Measurements from ENCODE around the gene THSD7A.

Gene THSD7A
- 0 to 0.32 (median 0.08) reads per million in 18 experiments for total RNA-seq

- DNase-seq, result peak in 1 of 2 donors; percentile 24
Observed at GRCh38 chr7:11831736-11832495, at the start of gene THSD7A. THSD7A (minus strand) TSS chr7:11832198; CDS start chr7:11831946, 252 bp downstream.

DNA sequence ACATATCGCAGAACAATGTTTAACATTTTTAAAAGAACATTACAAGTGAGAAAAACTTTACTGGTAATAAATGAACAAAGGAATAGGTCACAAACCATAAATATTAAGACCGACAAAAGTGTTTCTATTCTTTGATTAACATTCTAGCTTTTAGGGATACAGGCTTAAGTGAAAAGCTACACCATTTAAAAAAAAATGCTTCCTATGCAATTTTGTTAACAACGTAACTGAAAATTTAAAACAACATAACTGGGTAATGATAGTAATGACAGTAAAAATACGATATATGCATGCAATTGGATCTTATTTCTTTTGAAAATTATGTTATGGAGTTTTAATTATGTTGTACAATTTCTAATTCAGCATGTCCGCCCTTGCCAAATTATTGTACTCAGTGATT is 49.7 kb upstream of the THSD7A start:
- DNase-seq, result no peak

DNA sequence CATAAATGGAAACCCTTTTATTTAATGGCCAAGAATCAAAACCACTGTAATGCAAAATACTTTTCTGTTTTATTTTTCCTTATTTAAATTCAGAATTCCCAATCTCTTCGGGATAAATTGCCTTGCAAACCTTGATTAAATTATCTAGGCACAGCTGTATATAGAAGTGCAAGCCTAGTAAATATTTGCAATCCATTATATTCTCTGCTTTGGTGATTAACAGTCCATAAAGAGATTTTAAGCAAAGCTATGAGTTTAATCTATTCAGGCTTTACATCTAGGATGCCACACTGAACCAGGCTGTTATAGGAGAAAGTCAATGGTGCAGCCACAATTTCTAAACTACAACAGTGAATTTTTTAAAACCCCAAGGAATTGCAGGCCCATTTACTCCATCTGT is 43.6 kb upstream of the THSD7A start:
- no peak for DNase-seq

GRCh38 chr7:11865671-11866070 is 33.7 kb upstream of the THSD7A start:
- no peak for DNase-seq

DNA sequence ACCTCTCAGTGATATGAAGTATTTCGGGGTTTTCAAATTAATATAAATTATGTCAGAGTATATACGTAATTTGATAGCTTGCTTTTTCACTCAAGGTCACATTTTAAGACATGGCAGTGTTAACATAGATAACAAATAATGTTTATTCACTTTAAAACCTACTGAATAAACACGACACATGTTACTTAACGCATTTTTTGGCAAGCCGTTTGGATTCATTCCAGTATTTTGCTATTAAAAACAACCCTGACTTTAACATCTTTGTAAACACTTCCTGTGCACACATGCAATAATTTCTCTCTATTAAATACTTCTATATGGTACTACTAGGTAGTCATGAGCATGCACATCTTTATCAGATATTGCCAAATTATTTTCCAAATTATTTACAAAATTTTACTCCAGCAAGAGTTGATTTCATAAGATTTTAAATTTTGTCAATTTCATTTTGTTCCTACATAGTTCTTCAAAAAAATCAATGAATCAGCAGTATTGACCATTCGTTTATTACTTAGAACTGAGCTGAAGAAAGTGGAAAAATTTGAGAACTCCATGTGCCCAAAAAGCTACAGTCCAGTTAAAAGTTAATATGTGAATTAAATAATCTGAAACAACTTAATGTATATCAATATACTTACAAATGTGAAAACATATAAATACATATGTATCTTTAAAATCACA is 26.8 kb upstream of the THSD7A start:
- DNase-seq, result no peak

- no peak for DNase-seq
Observed at GRCh38 chr7:11858026-11858425, 26.0 kb upstream of the THSD7A start.

- no peak for DNase-seq
Observed at GRCh38 chr7:11848251-11848650, 16.3 kb upstream of the THSD7A start.

- DNase-seq, result no peak
Observed at GRCh38 chr7:11847336-11847735, 15.3 kb upstream of the THSD7A start.

DNA sequence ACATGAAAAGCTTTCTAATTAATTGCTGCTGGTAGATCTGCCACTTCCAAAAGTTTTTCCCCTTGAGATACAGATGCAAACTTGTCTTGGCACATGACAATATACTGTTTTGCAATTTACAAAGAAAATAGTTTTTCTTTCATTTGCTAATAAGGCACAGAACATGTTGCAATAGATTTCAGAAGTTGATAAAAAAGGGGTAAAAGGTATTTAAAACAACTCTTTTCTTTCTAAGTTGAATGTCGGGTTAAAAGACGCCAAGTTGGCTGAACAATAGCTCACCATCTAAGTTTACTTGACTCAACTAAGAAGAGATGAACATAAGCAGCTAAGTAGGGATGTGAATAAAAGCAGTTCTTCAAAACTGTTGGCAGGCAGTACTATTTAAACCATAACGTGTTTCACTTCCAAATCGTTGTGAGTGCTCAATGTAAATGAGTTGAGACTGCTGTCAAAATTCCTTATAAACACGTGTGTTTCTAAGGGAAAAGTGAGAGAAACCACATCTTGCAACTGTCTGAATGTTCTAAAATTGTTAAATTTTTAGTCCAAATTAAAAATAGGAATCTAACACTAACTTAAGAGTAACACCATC is 14.5 kb upstream of the THSD7A start:
- no peak for DNase-seq

DNA sequence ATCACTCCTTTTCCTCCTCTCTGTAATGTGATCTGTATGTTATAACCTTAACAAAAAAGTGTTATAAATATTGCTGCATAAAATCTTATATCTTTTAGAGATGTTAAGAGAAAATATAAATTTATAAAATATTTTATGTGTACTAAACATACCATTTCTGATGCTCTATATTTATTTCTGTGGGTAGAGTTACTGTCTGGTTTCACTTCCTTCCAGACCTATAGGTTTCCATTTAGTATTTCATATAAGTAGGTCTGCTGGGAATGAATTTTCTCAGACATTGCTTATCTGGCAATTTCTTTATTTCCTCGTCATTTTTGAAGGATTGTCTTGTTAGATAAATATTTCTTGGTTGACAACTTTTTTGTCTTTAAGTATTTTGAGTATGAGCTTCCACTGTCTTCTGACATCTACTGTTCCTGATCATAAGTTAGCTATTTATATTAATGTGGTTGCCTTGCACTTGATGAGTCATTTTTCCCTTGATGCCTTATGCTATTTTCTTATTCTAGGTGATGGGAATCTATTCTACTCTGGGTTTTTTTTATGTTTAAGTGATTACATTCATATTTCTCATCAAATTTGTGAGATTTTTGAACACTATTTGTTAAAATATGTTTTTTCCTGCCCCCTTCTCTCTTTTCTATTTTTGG is 11.2 kb upstream of the THSD7A start:
- DNase-seq, result no peak

DNA sequence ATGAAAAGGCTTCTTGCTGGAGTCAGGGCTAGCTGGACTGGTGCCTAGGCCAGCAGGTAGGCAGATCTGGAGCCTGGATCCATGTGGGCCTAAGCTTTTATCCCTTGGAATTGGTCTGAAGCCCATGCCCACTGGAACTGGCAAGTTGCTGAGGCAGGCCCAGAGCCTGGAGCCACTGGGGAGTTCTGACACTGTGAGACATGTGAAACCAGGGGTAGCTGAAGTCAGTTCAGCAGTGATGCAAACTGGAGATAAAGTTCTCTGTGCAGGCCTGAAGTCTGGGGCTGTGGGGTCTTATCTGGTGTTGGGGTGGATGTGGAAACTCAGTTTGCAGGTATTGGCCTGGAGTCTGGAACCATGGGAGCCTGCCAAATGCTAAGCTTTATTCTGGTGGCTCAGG is 9.7 kb upstream of the THSD7A start:
- DNase-seq, result no peak

- DNase-seq, result no peak
Observed at GRCh38 chr7:11835260-11835659, 3.3 kb upstream of the THSD7A start.

DNA sequence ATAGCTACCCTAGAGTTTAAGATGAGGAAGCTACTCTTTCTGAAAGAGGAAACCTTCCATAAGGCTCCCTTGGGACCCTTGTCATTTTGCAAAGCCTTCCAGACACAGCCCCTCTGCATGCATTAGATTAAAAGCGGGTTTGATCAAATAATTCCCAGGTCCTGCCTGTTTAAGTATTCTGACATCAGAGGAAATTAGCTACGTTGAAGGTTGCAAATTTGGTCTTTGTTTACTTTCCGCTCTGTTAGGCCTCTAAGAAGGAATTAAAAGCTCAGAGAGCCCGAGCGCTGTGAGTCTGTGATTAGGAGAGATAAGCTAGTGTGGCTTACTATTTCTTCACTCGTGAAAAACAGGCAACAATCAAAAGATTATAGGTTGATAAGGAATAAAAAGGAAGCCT is 1.4 kb upstream of the THSD7A start:
- DNase-seq, result no peak

DNA sequence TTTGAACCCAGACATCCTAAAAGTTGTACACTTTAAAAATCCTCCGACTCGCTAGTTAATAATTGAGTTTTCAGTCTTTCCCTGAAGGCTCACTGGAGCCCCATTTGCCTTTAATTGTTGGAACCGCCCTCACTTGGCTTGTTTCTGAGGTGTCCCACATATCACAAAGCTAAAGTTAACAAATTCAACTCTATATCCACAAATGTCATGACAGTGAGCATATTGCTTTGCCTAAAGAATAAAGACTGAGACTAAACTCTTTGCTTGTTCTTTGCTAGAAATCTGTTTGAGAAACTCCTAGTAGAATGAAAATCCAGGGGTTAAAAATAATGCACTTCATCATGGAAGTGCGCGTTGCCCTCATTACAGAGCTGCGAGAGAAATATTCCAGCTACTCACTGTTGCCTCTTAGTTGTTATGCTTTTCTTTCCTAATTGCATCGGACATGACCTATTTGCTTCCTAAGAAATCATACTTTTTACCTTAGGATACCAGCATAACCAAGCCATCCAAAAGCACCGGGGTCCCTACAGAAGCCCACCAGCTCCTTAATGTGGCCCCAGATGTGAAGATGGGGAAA is 752 bp downstream of the THSD7A start:
- no peak for DNase-seq

- DNase-seq, result no peak
Observed at GRCh38 chr7:11830582-11831155, 1.3 kb downstream of the THSD7A start.

- no peak for DNase-seq
Observed at GRCh38 chr7:11829954-11830353, 2.0 kb downstream of the THSD7A start.

- no peak for DNase-seq
Observed at GRCh38 chr7:11819947-11820346, 12.1 kb downstream of the THSD7A start.

DNA sequence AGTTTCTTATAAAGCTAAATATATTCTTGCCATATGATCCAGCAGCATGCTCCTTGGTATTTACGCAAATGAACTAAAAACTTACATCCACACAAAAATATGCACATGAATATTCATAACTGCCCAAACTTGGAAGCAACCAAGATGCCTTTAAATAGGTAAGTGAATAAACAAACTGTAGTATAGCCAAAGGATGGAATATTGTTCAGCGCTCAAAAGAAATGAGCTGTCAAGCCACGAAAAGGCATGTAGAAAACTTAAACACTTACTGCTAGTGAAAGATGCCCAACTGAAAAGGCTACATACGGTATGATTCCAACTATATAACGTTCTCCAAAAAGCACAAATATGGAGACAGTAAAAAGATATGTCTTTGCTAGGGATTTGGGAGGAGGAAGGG is 12.7 kb downstream of the THSD7A start:
- no peak for DNase-seq

DNA sequence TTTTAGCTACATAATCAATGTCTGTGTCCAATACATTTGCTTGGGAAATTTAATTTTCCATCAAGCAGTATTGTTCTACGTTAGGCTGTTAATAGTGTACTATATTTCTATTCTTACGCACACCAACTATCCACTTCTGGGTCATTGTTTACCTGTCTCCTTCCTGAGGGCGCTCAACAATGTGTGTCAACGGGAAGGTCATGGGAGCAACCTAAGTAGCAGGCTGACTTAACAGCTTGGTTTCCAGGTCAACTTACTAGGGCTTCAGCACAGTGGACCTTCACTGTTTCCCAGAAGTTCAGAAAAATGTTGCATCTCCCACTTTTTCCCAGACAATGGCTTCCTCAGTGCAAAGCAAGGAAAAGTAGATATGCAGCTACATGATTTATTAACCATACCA is 13.7 kb downstream of the THSD7A start:
- no peak for DNase-seq

DNA sequence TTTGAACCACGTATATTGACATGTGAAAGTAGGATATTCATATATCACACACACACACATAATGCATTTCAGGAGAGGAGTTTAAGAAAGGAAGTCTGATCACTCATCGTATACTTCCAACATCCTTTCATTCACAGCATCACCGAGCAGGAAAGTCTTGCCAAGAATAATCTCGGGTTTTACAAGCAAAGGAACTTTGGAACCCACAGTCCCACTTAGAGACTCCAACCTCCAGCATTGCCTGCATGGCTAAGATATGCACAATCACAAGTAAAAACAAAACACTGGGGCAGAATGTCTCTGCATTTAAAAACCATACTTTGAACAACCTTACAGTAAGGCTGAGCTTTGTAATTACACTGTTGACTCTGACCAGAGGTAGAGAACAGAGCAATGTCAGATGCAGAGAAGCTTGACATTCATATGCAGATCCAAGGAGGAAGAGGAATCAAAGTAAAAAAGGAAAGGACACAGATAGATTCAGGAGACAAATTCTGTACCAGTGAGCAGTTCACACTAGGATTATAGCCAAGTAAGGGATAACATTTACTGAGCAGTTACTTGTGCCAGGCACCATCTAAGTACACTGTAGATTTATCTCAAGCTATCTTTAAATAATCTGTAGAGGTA is 14.8 kb downstream of the THSD7A start:
- DNase-seq, result no peak

GRCh38 chr7:11811709-11812108 is 20.3 kb downstream of the THSD7A start:
- no peak for DNase-seq

DNA sequence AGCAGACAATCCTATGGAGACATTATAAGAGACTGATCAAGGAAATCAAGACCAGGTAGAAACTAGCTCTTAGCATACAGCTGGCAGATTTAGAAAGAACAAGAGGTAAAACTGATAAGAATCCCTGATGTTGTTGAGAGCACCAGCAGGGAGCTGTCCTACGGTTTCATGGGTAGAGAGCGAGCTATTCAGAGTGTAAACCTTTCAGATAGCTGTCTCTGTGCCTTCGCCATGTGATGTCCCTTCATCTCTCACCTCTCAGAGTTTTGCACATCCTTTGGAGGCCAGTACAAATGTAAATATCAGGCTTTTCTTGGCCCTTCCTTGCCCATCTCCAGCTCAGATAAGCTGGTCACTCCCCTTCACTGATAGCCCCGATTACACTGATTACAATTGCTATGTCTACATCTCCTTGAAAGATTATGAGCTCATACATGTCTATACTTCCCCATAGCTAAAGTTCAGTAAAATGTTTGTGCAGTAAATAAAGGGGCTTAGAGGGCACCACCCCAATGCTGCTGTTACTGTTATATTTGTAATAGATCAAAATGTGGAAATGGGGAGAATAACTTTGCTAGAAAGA is 21.9 kb downstream of the THSD7A start:
- DNase-seq, result no peak

Measured in inflammatory macrophage (primary cell).